NCI-H524 treated with DMSO at 0.1 percent for 48 hours (cell line): Measurements from ENCODE around the gene SLC7A4.
"Not testable (repeated sequence)": the region's sequence is repeated elsewhere in the genome, so short reads cannot be mapped to it uniquely, and the experiment has no call there.

Source experiments
- DNase-seq: peaks from one replicate; lab custom pipeline; 2025; lab: John Stamatoyannopoulos, UW

SLC7A4 gene, protein sequence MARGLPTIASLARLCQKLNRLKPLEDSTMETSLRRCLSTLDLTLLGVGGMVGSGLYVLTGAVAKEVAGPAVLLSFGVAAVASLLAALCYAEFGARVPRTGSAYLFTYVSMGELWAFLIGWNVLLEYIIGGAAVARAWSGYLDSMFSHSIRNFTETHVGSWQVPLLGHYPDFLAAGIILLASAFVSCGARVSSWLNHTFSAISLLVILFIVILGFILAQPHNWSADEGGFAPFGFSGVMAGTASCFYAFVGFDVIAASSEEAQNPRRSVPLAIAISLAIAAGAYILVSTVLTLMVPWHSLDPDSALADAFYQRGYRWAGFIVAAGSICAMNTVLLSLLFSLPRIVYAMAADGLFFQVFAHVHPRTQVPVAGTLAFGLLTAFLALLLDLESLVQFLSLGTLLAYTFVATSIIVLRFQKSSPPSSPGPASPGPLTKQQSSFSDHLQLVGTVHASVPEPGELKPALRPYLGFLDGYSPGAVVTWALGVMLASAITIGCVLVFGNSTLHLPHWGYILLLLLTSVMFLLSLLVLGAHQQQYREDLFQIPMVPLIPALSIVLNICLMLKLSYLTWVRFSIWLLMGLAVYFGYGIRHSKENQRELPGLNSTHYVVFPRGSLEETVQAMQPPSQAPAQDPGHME

DNA sequence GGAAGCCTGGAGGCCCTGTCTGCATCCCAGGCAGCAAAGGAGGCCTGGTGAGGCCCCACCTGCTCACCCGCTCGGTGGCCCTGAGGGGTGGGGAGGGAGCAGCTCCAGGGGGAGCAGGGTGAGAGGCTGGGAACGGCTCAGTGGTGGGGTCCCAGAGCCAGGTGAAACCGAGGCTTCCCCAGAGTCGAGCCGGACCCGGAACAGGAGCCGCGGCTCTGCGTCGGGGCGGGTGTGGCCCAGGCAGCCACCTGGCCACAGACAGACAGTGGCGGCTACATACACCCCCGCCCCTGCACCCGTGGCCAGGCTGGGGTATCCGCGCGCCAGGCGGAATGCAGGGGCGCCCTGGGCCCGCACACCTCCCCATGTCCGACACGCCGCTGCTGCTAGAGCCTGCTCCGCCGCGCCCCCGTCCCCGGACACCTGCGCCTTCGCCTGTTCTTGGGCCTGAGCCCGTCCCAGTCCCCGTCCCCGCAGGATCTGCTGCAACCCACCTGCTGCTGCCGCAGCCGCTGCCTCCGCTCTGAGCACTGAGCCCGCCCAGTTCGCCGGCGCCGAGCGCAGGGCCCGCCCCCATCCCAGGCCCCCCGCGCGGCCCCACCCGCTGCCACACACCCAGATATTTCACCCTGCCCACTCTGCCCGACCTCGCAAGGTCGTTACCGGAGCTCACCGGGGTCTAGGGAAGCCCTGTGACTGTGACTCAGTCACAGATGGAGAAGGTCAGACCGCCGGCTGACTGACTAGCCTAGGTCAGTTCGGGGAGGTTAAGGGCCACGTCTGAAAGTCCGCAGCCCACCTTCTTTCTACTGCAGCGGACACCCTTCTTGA is at the start of gene SLC7A4:
SLC7A4 (minus strand) TSS at position 525 of the 831 bp plus-strand sequence. CDS start 749 bp downstream, outside the sequence.
- no peak for DNase-seq

DNA sequence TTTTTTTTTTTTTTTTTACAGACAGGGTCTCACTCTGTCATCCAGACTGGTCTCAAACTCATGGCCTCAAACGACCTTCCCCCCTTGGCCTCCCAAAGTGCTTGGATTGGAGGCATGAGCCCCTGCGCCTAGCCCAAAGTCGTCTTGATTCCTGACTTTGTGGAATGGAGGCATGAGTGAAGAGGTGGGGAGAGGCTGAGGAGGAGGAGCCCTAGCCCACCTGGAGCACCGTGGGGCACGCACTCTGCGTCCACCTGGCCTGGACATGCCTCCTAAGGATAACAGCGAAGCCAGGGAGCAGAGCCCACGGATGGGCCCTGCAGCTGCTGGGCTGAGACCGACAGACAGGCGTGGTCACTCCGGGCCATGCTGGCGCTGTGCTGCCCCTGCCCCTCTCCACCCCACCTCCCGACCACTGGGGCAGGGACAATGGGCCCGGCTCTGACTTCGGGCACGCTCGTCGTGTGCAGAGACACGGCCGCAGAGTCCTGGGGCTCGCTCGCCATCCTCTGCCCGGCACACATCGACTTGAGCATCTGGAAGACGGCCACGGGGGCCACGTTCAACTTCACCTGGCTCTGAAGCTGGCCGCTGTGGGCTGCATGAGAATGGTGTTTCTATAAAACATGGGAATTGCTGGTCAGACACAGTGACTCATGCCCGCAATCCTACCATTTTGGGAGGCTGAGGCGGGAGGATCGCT is 48.2 kb upstream of the SLC7A4 start:
- DNase-seq = no peak

DNA sequence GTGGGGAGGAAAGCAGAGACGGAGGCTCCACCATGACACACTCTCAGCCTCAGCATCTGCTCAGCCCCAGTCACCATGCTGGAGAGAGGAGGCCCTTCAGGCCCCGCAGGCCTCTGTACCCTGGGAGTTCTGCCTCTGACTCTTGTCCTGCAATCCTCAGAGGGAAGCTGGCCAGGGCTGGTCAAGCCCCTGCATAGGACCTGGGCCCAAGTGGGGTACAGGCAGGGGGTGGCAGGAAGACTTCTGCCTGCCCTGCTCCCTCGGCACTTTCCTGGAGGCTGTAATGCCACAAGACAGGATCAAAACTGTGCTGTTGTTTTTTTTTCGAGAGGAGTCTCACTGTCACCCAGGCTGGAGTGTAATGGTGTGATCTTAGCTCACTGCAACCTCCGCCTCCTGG is 47.1 kb upstream of the SLC7A4 start:
- DNase-seq = no peak

DNA sequence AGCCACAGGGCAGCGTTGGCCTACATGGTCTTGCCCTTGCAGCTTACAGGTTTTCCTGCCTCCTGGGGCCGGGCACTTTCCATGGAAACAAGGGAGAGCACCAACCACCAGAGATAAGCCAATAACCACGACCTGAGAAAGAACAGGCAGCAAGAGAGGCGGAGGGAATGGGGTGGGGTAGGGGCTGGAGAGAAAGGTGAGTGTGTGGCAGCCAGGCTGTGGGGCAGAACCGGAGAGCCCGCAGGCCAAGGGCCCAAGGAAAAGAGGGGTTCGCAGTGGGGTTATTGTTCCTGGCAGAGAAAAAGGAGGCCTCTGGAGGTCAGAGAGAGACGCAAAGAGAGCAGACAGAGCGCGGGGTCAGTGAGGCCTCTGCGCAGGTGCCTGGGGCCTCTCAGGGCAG is 46.6 kb upstream of the SLC7A4 start:
- no peak for DNase-seq

DNA sequence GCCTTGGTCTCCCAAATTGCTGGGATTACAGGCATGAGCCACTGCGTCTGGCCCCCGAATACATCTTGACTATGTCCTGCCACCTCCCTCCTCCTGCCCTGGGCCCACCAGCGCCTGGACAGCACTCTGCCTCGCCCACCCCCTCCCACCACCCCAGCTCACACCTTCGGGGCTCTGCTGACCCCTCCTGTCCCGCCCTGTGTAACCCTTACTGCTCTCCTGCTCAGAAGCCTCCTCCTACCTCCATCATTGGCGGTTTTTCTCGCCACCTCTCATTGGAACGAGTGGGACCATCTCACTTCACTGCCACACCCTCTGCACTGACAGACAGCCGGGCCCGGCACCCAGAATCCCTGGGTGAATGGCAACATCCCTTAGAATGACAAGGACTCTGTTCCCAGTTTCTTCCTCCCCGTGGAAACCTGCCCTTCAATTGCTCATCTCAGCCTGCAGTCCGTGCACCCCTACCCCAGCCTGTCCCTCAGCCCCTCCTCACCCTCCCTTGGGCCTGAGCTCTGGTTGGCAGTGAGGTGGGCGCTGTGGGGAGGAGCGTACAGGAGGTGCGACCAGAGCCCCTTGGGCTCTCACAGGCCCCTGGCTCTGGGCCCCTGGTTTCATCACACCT is 45.6 kb upstream of the SLC7A4 start:
- no peak for DNase-seq

DNA sequence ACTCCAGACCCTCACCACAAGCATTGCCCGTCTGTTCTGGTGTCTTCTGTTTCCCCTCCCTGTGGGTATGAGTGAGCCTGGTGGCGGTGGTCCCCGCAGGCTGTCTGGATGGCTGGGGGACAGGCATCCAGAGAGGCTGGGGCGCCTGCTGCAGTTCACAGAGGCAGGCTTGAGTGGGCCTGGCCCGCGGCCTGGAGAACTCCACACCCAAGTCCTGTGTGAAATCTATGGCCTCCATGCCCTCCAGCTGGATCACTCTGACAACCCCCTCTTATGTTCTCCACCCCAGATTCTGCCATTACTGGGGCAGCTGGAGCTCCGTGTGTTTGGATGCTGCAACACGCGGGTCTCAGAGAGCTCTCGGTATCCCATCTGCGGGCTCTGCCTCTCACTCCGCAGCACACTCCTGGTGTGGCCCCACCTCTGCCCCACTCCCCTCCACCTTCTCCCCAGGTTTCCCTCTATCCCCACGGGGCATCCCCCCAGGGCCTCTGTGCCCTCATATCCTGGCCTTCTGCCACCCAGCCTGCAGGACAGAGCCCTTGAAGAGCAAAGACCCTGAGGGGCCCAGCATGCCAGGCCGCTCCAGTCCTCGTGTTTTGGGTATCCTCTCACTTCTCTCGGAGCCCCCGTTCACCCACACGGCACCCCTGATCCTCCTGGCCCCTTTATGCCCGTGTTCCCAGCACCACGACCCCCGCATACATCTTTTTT is 44.7 kb upstream of the SLC7A4 start:
- DNase-seq = no peak

DNA sequence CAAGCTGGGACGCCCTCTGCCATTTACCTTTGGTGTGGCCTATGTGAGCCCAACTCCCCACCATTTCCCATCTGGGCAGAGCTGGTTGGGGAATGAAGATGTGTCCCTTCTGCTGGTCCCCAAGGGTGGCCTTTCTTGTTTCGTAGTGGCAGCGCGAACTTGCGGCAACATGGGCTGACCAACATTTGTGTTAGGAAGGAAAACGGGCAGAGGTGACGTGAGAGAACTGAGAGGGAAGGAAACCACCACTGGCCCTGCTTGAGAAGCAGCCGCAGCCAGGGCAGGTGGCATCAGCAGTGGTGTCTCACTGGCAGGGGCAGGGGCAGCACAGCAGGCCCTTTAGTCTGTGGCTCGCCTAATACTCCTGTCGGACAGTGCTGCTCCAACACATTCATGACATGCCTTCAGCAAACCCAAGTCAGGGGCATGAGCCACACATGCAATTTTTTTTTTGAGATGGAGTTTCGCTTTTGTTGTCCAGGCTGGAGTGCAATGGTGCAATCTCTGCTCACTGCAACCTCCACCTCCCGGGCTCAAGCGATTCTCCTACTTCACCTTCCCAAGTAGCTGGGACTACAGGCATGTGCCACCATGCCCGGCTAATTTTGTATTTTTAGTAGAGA is 43.3 kb upstream of the SLC7A4 start:
- no peak for DNase-seq

DNA sequence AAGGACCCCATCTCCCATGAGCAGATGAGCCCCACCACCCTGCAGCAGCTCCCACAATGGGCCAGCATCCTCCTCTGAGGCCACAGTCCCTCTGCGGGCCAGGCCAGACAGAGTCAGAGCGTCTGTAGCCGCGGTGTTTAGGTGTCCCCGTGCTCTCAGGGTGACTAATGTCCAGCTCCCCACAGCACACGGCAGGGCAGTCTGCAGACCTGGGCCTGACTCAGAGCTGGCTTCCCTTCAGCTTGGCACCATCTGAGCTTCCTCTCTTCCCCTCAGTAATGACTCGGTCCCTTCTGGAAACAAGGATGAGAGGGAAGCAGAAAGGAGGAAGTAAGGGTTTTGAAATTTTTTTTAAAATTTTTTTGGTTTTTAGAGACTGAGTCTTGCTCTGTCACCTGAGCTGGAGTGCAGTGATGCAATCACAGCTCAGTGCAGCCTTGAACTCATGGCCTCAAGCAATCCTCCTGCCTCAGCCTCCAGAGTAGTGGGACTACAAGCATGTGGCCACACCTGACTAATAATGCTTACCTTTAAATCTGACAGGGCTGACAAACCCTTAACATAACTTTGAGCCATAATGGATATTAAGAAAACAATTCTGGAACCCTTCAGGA is 41.8 kb upstream of the SLC7A4 start:
- no peak for DNase-seq

DNA sequence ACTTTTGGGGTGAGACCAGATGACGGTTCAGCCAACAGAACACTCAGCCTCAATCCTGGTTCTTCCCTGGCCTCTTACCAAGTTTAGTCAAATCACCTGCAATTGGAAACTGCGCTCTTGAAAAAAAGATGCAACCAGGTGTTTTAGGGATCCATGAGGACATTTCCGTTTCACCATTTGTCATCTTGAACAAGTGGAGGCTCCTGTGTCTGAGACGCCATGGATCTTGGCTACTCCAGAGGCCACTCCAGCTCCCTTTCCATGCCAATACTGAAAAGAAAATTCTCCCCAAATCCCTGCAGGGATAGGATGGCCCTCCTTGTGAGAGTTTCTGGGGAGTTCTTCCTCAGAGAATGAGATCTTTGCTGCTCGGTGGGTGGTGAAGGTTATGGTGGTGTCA is 41.1 kb upstream of the SLC7A4 start:
- no peak for DNase-seq

DNA sequence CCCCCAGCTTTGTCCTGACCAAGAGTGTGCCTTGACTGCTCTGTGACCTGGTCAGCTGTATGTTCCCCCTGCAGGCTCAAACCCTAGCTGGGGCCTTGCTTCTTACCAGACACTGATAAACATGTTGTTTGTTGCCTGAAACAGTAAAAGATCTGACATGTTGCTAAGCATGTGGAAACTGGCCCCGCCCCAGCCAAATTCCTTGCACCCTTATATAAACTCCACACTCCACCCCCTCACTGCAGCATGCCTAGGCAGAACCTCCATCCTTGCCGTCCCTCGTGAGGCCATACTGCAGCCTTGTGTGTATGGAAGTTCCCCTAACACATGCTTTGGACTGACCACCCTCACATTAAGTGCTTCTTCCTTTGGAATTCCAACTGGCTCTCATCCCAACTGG is 40.7 kb upstream of the SLC7A4 start:
- no peak for DNase-seq

DNA sequence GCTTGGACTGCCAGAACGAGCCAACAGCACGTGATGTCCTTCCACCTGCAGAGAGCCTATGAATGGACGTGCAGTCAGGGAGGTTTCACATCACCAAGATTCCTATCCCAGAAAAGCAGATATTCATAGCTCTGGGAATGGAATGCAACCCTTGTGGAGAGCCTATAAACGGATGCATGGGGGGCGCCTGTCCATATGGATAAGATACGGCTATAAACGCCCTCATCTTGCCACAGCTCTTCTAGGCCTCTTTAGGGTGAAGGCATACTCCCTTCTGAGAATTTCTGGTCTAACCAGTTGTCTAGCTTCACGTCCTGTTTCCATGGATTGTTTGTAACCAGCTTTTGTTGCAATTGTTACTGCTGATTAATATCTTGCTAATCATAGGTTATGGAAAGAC is 39.4 kb upstream of the SLC7A4 start:
- DNase-seq = not testable (repeated sequence)

DNA sequence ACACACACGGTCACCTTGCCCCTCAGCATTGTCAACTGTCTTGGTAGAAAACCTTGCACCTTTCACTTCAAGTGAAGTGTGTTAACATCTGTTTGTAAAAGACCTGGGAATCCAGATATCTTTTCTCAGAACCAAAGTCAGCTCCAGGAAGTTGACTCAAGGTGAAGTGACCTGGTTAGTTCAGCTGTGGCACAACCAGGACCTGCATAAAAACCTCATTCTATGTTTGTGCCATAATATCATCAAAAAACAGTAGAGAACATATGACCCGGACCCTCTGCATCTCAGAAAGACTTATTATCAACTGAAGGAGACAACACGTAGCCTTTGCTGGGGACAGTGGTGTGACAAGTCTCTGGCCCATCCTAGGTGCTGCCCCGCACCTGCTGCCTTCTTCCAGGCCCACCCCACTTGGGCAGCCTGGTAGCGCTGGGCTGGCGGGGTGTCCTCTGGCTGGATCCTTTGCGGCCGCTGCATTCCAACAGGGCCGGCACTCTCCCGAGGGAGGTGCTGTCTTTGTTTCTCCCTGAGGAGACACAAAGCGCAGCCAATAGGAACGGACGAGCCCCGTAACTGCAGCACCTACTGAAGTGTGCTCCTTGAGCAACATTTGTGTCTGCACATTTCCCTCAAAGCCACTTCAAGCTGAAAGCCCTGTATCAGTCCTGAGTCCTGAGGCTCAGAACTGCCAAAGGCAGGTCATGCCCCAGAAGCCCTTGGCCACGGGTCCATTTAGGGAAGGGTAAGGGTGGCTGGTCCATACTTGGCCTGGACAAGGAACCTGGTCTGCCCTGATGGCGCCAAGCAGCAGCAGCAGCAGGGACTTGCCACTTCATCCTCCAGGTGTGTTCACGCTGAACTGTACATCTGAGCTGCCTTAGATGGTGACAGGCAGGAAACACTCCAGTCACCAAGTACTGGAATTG is 38.6 kb upstream of the SLC7A4 start:
- DNase-seq = no peak

DNA sequence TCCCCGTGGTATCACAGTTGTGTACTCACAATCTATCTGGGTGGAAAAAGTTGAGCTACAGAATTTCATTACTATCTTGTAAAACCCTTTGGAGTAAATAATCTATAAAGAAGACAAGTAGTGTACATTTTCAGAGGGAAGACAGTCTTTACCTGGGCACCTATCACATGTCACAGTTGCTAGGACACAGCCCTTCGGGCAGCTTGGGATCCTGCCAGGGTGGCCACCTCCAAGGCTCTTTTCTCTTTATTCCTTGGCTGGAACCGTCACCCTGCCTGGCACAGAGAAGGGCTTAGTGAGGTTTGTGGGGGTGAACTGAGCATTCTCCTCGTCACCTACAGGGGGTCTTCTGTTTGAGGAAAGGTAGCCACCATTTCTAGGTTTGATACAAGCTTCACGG is 37.0 kb upstream of the SLC7A4 start:
- no peak for DNase-seq

DNA sequence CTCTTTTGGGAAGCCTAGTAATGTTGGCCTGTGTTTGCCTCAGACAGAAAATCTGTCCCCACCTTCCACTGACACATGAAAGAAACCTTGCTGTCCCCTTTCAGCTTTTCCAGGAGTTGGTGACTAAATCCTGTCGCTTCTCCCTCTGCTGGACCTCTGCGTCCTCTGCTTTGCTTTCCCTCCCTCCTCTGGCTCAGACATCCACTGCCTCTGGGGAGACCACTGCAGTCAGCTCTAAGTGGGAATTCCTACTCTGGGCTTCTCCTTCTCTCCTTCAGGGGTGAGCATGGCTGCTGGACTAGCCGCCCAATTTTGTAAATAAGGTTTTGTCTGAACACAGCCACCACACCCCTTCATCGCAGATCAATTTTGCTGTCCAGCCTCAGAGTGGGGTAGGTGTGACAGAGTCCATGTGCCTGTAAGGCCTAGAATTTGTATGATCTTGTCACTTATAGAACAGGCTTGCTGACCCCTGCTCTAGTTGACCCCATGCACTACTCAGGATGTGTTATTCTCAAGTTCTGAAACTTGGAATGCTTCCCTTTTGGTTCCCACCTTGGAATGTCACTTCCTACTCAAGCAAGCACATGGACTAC is 36.4 kb upstream of the SLC7A4 start:
- DNase-seq = no peak

DNA sequence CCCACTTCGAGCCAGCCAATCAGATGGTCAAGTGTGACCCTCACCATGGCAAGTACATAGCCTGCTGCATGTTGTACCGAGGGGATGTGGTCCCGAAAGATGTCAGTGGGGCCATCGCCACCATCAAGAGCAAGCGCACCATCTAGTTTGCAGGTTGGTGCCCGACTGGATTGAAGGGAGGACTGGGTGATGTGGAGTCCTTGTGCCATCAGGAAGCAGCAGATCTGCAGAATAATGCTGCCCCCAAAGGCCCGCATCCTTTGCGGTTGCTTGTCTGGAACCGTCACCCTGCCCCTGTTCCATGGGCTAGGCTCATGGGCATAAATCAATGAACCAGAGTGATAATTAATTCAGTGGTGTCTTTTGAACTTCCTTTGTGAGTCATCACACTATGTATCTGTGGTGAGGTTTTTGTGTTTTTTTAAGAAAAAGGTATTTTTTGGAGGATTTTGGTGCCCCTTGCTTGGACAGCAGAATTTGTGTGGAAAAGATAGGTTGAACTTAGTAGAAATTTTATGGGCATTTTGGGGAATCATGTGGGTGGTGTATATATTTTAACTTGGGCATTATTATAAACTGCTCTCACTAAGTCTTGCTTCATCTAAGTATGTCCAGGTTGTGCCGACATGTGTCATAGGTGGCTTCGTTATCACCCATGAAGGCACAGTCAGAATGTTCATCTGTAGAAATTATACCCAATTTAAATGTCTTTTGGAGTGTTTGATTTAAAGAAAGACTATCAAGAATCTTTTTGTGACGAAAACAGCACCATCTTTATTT is 35.7 kb upstream of the SLC7A4 start:
- no peak for DNase-seq

DNA sequence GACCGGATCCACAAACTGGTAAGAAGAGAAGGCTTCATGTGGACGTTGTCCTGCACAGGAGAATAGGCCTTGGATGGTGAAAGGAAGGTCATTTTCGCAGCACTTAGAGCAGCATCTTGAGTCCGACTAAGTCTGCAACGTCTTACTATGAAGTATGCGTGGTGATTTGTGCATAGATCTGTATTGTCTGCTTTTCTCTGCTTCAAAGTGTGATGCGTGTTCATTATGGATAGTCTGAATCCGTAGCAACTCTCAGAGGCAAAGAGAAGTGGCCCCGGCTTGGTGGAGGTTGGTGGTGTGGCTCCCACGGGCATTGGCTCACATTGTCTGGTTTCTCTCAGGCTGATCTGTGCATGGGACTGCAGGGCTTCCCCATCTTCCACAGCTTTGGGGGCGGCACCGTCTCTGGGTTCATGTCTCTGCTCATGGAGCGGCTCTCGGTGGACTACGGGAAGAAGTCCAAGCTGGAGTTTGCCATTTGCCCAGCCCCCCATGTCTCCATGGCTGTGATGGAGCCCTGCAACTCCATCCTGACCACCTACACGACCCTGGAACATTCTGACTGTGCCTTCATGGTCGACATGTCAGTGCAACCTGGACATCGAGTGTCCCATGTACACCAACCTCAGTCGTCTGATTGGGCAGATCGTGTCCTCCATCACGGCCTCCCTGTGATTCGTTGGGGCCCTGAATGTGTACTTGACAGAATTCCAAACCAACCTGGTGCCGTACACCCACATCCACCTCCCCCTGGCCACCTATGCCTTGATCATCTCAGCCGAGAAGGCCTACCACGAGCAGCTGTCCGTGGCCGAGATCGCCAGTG is 34.9 kb upstream of the SLC7A4 start:
- no peak for DNase-seq
